ENCODE measurements around the gene BAIAP2. TPM values are rescaled to one million over a fixed set of nuclear protein-coding genes. Genes with fewer than 3 reads are reported as not detected.

Gene BAIAP2
- total and polyA plus RNA-seq, 10 of the 15 experiments (the other 5 are each of a cell fraction or from before 2014, with no cell fraction given) = 0.15 to 1.2 (median 0.46) TPM; not detected in 2

DNA sequence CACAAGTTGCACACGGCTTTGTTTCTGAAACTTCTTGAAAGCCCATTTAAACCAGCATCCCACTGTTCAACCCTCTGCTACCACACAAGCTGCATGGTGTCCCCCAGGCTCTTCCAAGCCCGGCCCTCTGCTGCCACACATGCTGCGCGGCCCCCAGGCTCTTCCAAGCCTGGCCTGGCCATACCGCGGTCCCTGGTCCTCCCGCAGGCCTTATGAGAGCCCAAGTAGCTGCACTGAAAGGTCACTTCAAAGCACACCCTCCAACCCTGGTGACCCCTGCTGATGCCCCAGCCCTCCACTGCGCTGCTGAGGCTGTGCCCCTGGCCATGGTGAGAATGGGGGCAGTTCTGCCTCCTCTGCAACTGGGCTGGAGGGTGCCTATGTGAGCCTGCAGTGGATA lies 104.5 kb downstream of the BAIAP2 start:
- no peaks in the 10 kb centered on the region for H3K79me2 ChIP-seq (ENCODE audit: control insufficient read depth, insufficient read depth, low read length)
- H2AFZ ChIP-seq (ENCODE audit: control insufficient read depth, low read depth, low read length) = no peak overlapping the region
- H3K4me3 ChIP-seq = no peak overlapping the region
- H3K36me3 ChIP-seq (ENCODE audit: control insufficient read depth in 2 of 2, insufficient read depth in 2 of 2, low read length in 1 of 2) = no peaks in the 10 kb centered on the region
- TF ChIP-seq, protein P1, sequence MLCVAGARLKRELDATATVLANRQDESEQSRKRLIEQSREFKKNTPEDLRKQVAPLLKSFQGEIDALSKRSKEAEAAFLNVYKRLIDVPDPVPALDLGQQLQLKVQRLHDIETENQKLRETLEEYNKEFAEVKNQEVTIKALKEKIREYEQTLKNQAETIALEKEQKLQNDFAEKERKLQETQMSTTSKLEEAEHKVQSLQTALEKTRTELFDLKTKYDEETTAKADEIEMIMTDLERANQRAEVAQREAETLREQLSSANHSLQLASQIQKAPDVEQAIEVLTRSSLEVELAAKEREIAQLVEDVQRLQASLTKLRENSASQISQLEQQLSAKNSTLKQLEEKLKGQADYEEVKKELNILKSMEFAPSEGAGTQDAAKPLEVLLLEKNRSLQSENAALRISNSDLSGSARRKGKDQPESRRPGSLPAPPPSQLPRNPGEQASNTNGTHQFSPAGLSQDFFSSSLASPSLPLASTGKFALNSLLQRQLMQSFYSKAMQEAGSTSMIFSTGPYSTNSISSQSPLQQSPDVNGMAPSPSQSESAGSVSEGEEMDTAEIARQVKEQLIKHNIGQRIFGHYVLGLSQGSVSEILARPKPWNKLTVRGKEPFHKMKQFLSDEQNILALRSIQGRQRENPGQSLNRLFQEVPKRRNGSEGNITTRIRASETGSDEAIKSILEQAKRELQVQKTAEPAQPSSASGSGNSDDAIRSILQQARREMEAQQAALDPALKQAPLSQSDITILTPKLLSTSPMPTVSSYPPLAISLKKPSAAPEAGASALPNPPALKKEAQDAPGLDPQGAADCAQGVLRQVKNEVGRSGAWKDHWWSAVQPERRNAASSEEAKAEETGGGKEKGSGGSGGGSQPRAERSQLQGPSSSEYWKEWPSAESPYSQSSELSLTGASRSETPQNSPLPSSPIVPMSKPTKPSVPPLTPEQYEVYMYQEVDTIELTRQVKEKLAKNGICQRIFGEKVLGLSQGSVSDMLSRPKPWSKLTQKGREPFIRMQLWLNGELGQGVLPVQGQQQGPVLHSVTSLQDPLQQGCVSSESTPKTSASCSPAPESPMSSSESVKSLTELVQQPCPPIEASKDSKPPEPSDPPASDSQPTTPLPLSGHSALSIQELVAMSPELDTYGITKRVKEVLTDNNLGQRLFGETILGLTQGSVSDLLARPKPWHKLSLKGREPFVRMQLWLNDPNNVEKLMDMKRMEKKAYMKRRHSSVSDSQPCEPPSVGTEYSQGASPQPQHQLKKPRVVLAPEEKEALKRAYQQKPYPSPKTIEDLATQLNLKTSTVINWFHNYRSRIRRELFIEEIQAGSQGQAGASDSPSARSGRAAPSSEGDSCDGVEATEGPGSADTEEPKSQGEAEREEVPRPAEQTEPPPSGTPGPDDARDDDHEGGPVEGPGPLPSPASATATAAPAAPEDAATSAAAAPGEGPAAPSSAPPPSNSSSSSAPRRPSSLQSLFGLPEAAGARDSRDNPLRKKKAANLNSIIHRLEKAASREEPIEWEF (IDR thresholded peaks at IDR 0.05; ENCODE audit: insufficient replicate concordance, low read depth, low read length) = no peak
- TF ChIP-seq NFXL1 (IDR thresholded peaks at IDR 0.05; ENCODE audit: borderline replicate concordance) = no peak
- 60% methylated on average over 8 of the region's 8 CpGs for WGBS (ENCODE audit: insufficient coverage, insufficient replicate concordance, low lambda C conversion rate, missing lambda C conversion rate)
- DNase-seq (ENCODE audit: low read depth, low spot score) (no peak), FAIRE-seq (no peak), ATAC-seq (no peak)
- H3K27ac ChIP-seq (ENCODE audit: control insufficient read depth, insufficient read depth) = no peak overlapping the region
- no peaks in the 10 kb centered on the region for H3K9me3 ChIP-seq (replicated peaks; ENCODE audit: control insufficient read depth, insufficient read depth, low read length)
- ChIA-PET CTCF (no interaction called here), SMC1A (ENCODE audit: uncharacterized antibody, unreplicated experiment) (no interaction called here), RAD21 (ENCODE audit: unreplicated experiment) (no interaction called here), POLR2A (no interaction called here)
- no peaks in the 10 kb centered on the region for H4K20me1 ChIP-seq (ENCODE audit: control insufficient read depth, insufficient read depth)
- H3K9ac ChIP-seq (ENCODE audit: control insufficient read depth, insufficient read depth, low read length) = no peak overlapping the region
- intact Hi-C loops (cut with micrococcal nuclease; ENCODE audit: unreplicated experiment) = no loop called here
- in situ Hi-C loops (cut with MboI) = loop anchor here (25.0 kb wide), 1 partner anchor 348 kb away; no protein-coding TSS in a partner anchor
- no peaks in the 10 kb centered on the region for H3K27me3 ChIP-seq (replicated peaks in 1 of 2; ENCODE audit: control insufficient read depth in 2 of 2, insufficient read depth in 2 of 2, low read length in 1 of 2)
- BruUV-seq (replicated peaks) = no TSS peak
- H3K4me1 ChIP-seq (ENCODE audit: control insufficient read depth, insufficient read depth, low read length) = no peaks in the 10 kb centered on the region
- H3K4me2 ChIP-seq (ENCODE audit: control insufficient read depth, insufficient read depth) = no peak overlapping the region
